Measurements from ENCODE around the gene NUDT4.
"Not testable (repeated sequence)": the region's sequence is repeated elsewhere in the genome, so short reads cannot be mapped to it uniquely, and the experiment has no call there.

The NUDT4 gene

GRCh38 chr12:93429448-93429847 lies 51.7 kb downstream of the NUDT4 start:
- no peak for DNase-seq (ENCODE audit: low read depth)

GRCh38 chr12:93429852-93430251 lies 52.1 kb downstream of the NUDT4 start:
- no peak for DNase-seq (ENCODE audit: low read depth)

GRCh38 chr12:93430280-93430679 lies 52.6 kb downstream of the NUDT4 start:
- DNase-seq (ENCODE audit: low read depth), result no peak

GRCh38 chr12:93432031-93432430 lies 54.3 kb downstream of the NUDT4 start:
- not testable (repeated sequence) for DNase-seq (ENCODE audit: low read depth)

GRCh38 chr12:93434256-93434865 lies 56.6 kb downstream of the NUDT4 start:
- DNase-seq (ENCODE audit: low read depth), result no peak

GRCh38 chr12:93438266-93439050 lies 60.7 kb downstream of the NUDT4 start:
- no peak for DNase-seq (ENCODE audit: low read depth)

GRCh38 chr12:93440043-93440835 lies 62.5 kb downstream of the NUDT4 start:
- DNase-seq (ENCODE audit: low read depth), result no peak

GRCh38 chr12:93441081-93441616 lies 63.4 kb downstream of the NUDT4 start:
- DNase-seq (ENCODE audit: low read depth), result no peak

- peak; percentile 79 for DNase-seq (ENCODE audit: low read depth)
These were observed 64.1 kb downstream of the NUDT4 start, which contains the start of gene UBE2N for GRCh38 chr12:93441617-93442410. Gene UBE2N, minus strand, starts transcription at chr12:93441947. Its CDS starts 63 bp downstream, at chr12:93441884.

- no peak for DNase-seq (ENCODE audit: low read depth)
These were observed 65.0 kb downstream of the NUDT4 start for GRCh38 chr12:93442411-93443340.

GRCh38 chr12:93443576-93443975 lies 65.9 kb downstream of the NUDT4 start:
- no peak for DNase-seq (ENCODE audit: low read depth)

GRCh38 chr12:93447555-93448290 lies 70.0 kb downstream of the NUDT4 start:
- no peak for DNase-seq (ENCODE audit: low read depth)

- DNase-seq (ENCODE audit: low read depth), result no peak
These were observed 71.1 kb downstream of the NUDT4 start for GRCh38 chr12:93448796-93449195.

GRCh38 chr12:93449277-93449676 lies 71.6 kb downstream of the NUDT4 start:
- DNase-seq (ENCODE audit: low read depth), result no peak

GRCh38 chr12:93451423-93452158 lies 73.9 kb downstream of the NUDT4 start:
- DNase-seq (ENCODE audit: low read depth), result no peak

GRCh38 chr12:93453633-93454032 lies 75.9 kb downstream of the NUDT4 start:
- no peak for DNase-seq (ENCODE audit: low read depth)

GRCh38 chr12:93456077-93456476 lies 78.4 kb downstream of the NUDT4 start:
- DNase-seq (ENCODE audit: low read depth), result no peak

Measured in HS-27A (cell line).